GM19468 (cell line): ENCODE results near the gene FDXACB1.
A peak's percentile ranks its signal among the peaks of the same experiment; 100 is the strongest.

ENCODE experiments used
- ATAC-seq: cut with Tn5 transposase; IDR thresholded peaks from one replicate; pipeline ENCODE4 v1.9.1; 2021; ENCODE audit warnings: mild to moderate bottlenecking, moderate library complexity, moderate number of reproducible peaks; ENCODE audit not compliant: unreplicated experiment; ENCODE audit errors: extremely low read depth

FDXACB1 gene

DNA sequence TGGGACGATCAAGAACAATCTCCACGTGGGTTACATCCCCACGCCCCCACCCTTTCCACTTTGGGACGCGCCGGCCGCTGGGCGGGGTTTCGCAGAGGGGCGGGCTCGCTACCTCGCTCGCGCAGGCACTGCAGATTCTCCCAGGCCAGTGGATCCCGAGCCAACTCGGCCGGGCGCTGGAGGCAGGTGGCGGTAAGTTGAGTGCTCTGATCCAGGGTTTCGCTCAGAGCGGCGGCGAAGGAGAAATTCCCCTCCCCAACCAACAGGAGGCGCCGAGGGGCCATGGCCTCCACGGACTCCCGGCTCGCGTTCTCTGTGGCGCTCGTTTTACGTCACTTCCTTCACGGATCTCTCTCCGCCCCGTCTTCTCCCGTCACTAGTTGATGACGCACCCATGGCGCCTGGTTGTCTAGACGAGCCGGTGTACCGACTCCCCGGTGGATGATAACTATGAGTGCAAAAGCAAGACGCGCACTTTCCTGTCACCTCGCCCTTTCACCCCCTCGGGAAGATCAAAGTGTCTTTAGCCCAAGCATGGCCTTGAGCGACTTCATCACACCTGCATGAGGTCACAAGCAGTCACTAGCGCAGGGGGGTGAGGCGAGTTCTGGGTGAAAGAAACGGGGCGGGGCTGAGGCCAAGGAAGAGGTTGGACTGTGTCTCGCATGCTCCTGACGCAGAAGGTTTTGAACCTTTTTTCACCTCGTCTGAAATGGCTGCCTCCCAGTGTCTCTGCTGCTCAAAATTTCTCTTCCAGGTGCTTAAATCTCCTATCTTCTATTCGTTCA is at the start of gene FDXACB1, which contains the start of gene CFAP68:
Gene FDXACB1 (minus strand): TSS at position 317 of the 788 bp plus-strand sequence. CDS start 33 bp downstream, at position 284.
Gene CFAP68 (plus strand): TSS at position 693 of the 788 bp plus-strand sequence. CDS start 20 bp downstream, at position 713.
- ATAC-seq = peak; percentile 45

- peak; percentile 87 for ATAC-seq
Measured at GRCh38 chr11:111926505-111927391, 47.8 kb upstream of the FDXACB1 start.

DNA sequence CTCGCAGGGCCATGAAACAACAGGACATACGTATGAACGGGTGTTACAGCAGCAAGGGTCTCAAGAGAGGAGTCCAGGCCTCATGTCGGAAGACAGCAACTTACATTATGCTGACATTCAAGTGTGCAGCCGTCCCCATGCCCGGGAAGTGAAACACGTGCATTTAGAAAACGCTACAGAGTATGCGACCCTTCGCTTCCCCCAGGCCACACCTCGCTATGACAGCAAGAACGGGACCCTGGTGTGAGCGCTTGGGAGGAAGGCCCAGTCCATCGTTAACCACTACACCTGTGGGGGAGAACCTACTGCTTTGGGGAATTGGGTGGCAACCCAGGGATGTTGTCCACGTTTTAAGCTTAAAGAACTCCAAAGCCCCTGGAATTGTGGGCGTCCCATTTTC is 47.0 kb upstream of the FDXACB1 start:
- no peak for ATAC-seq

- ATAC-seq = no peak
Measured at GRCh38 chr11:111923951-111924350, 45.0 kb upstream of the FDXACB1 start.

DNA sequence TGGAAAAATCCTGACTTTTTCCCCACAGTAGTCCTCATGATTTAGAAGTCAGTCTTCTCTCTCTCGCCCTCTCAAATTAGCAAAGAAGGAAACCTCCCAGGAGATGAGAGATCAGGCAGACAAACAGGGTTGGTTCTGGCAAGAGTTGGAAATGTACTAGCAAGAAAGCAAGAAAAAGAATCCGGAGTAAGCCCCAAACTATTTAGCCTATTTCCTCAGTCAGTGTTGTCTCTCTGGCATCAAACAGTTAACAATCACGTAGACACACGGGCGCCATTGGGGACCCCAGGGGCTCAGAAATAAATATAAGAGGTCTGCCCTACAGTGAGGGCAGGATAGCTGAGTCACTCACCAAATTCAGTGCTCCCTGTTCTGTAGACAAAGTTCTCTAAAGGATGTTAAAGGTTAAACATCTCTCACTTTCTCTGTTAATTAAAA is 44.4 kb upstream of the FDXACB1 start:
- ATAC-seq = no peak

DNA sequence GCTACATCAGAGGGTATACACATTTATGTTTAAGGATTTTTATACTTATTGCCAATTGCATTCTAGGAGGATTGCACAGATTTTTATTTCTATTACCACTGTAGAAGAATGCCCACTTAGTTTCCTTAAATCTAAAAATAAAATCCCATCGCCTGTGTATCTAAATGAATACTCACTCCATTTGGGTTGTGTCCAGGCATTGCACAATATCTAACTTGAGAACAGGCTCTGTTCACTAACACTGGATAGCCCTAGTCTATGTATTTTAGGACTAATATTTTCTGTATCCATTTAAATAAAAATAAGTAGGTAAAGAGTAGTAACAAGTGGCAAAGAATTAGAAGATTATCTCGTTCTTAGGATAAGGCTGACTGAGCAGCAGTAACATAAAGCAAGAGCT is 43.8 kb upstream of the FDXACB1 start:
- ATAC-seq = no peak

DNA sequence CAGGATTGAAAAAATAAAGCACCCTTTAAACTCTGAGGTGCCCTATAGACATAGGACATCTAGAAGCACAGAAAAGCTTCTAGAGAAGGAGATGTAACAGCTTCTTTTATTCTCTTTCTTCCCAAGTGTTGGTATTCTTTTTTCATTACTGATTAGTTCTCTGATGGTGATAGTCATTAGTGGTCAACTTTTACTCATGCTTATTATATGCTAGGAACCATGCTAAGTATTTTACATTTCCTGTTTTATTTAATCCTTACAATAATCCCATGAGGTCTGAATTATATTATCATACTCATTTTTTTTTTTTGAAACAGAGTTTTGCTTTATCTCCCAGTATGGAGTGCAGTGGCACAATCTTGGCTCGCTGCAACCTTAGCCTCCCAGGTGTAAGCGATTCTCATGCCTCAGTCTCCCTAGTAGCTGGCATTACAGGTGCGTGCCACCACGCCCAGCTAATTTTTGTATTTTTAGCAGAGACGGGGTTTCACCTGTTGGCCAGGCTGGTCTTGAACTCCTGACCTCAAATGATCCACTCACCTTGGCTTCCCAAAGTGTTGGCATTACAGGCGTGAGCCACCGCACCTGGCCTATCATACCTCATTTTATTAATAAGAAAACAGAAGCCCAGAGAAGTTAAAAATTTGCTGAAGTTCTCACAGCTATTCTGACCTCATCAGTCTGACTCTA is 42.7 kb upstream of the FDXACB1 start:
- no peak for ATAC-seq

DNA sequence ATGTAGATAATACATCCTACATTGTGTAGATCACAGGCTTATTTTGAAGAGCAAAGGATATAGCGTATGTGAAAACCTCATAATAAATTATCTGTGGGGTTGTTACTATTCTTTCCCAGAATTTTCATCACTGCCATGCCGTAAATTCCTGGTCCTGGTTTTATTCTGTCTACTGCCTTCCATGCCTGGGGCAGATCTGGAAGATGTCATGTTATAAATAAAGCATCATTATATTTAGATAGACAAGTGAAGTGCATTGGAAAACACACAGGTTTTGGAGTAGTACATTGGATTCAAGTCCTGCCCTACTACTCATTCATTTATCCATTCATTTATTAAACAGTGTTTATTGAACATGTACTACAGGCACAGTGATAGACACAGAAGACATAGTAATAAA is 41.9 kb upstream of the FDXACB1 start:
- no peak for ATAC-seq

- no peak for ATAC-seq
Measured at GRCh38 chr11:111918390-111919256, 39.7 kb upstream of the FDXACB1 start, which contains the start of gene C11orf52. C11orf52 (plus strand) TSS chr11:111918913; CDS start chr11:111918973, 60 bp downstream.

- no peak for ATAC-seq
Measured at GRCh38 chr11:111917788-111918187, 38.8 kb upstream of the FDXACB1 start.

GRCh38 chr11:111917312-111917711 is 38.3 kb upstream of the FDXACB1 start:
- ATAC-seq = no peak

DNA sequence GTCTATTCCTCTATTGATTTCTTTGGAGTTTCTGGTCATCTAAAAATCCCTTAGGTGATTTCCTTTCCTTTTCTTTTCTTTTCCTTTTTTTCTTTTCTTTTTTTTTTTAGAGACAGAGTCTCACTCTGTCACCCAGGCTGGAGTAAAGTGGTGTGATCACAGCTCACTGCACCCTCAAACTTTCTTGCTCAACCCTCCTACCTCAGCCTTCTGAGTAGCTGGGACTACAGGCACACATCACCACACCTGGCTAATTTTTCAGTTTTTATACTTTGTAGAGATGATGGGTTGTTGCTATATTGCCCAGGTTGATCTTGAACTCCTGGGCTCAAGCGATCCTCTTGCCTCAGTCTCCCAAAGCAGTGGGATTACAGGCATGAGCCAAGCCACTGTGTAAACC is 37.8 kb upstream of the FDXACB1 start:
- ATAC-seq = no peak

- no peak for ATAC-seq
Measured at GRCh38 chr11:111913997-111914396, 35.0 kb upstream of the FDXACB1 start.

- ATAC-seq = no peak
Measured at GRCh38 chr11:111913031-111913861, 34.3 kb upstream of the FDXACB1 start.

DNA sequence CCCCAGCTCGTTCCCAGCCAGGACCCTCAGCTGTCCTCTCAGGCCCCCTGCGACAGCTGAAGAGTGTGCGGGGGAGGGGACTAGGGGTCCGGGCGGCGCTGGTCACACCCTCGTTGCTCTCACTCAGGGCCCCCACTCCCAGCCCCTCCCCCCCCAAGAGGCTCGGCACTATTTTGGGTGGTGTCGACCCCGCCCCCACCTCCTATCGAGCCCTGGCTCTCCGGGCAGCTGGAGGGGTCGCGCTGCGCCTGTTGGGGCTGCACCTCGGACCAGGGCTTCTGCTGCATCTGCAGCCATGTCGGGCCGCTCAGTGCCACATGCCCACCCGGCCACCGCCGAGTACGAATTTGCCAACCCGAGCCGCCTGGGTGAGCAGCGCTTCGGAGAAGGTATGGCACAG is 33.6 kb upstream of the FDXACB1 start, which contains the start of gene HSPB2:
Gene HSPB2 (plus strand): TSS at position 200 of the 400 bp plus-strand sequence. CDS start 96 bp downstream, at position 296.
- ATAC-seq = no peak

DNA sequence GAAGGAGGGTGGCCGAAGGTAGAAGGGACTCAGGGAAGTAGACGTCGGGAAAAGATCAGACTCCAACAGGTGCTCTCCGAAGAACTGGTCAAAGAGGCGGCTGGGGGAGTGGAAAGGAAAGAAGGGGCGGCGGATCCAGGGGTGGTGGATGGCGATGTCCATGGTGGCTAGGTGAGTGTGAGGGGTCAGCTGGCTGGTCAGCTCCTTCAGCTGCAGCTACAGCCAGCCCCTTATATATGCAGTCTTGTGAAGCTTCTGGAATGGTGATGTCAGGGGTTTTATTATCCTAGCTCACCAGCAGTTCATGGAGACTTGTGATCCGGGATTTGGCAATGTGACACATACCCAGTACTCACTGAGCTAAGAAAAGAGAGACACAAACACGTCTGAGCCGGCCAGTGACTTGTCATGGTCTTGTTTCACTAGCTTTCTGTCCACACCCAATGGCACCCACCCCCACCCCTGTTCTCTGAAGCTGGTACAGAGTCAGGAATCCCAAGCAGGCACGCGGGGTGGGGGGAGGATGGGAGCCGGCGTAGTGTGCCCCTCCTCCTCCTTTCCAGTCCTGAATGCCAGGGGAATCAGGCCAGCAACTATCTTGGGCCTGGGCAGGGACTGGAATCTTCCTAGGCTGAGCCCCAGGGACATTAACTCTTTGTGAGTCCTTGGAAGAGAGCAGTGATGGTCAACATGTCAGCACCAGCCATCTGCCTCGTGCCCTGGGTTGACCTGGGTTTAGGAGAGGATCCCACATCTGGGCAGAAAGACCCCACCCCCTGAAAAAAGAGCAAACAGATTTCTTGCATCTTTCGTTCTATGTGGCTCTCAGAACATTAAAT is 32.8 kb upstream of the FDXACB1 start, which contains the start of gene CRYAB:
Gene CRYAB (minus strand): TSS at position 208 of the 839 bp plus-strand sequence. CDS start 46 bp downstream, at position 162.
- ATAC-seq = no peak
